HEK293T (cell line): ENCODE results near the gene IMPDH1.

ENCODE experiments used
- CTCF ChIA-PET: fragments of 350-600 bp; formaldehyde crosslinking; extraction: SDS; loops from one replicate; lab custom pipeline; 2021; ENCODE audit warnings: antibody characterized with exemption, inconsistent platforms; lab: Yijun Ruan, JAX
- POLR2A ChIA-PET: fragments of 350-600 bp; formaldehyde crosslinking; extraction: SDS; loops from one replicate; lab custom pipeline; 2020; ENCODE audit warnings: antibody characterized with exemption, inconsistent platforms; lab: Yijun Ruan, JAX
- DNase-seq: peaks from one replicate; pipeline ENCODE4 v3.0.0; 2012; ENCODE audit warnings: mixed read lengths; ENCODE audit errors: extremely low spot score
- ARNT ChIP-seq: fragments of 450-650 bp; IDR thresholded peaks from 2 replicates; pipeline ENCODE4 v1.6.1; 2017; ENCODE audit warnings: mild to moderate bottlenecking
- BHLHE40 ChIP-seq: fragments of 450-650 bp; IDR thresholded peaks from 2 replicates; pipeline ENCODE4 v1.6.1; 2016; ENCODE audit warnings: mild to moderate bottlenecking, moderate library complexity, borderline replicate concordance
- CTBP1 ChIP-seq: fragments of 450-650 bp; IDR thresholded peaks from 2 replicates; pipeline ENCODE4 v1.6.1; 2016; ENCODE audit warnings: borderline replicate concordance
- ELF4 ChIP-seq: fragments of 450-650 bp; IDR thresholded peaks from 2 replicates; pipeline ENCODE4 v1.6.1; 2017; ENCODE audit warnings: antibody characterized with exemption
- FOXA1 ChIP-seq: fragments of 450-650 bp; IDR thresholded peaks from 2 replicates; pipeline ENCODE4 v1.6.1; 2016; ENCODE audit warnings: mild to moderate bottlenecking
- FOXK2 ChIP-seq: fragments of 450-650 bp; IDR thresholded peaks from 2 replicates; pipeline ENCODE4 v1.6.1; 2016; ENCODE audit warnings: mild to moderate bottlenecking
- FOXM1 ChIP-seq: fragments of 450-650 bp; IDR thresholded peaks from 2 replicates; pipeline ENCODE4 v1.6.1; 2017; ENCODE audit warnings: mild to moderate bottlenecking, borderline replicate concordance
- HDGF ChIP-seq: fragments of 450-650 bp; IDR thresholded peaks from 2 replicates; pipeline ENCODE4 v1.6.1; 2017; ENCODE audit warnings: antibody characterized with exemption, borderline replicate concordance
- L3MBTL2 ChIP-seq: fragments of 450-650 bp; conservative IDR thresholded peaks from 2 replicates; pipeline ENCODE4 v1.6.1; 2016; ENCODE audit warnings: mild to moderate bottlenecking
- LEF1 ChIP-seq: fragments of 450-650 bp; IDR thresholded peaks from 2 replicates; pipeline ENCODE4 v1.6.1; 2017; ENCODE audit warnings: mild to moderate bottlenecking, borderline replicate concordance
- NFRKB ChIP-seq: fragments of 450-650 bp; IDR thresholded peaks from 2 replicates; pipeline ENCODE4 v1.6.1; 2016; ENCODE audit warnings: mild to moderate bottlenecking, moderate library complexity
- SP1 ChIP-seq: fragments of 450-650 bp; IDR thresholded peaks from 2 replicates; pipeline ENCODE4 v1.6.1; 2017
- SUZ12 ChIP-seq: fragments of 450-650 bp; IDR thresholded peaks from 2 replicates; pipeline ENCODE4 v1.6.1; 2016; ENCODE audit warnings: mild to moderate bottlenecking
- TARDBP ChIP-seq: fragments of 450-650 bp; IDR thresholded peaks from 2 replicates; pipeline ENCODE4 v1.6.1; 2016
- ZNF384 ChIP-seq: fragments of 450-650 bp; IDR thresholded peaks from 2 replicates; pipeline ENCODE4 v1.6.1; 2016
- TF ChIP-seq, protein P1 (sequence below): fragments of 450-650 bp; IDR thresholded peaks from 2 replicates; pipeline ENCODE4 v1.6.1; 2016

Gene IMPDH1

DNA sequence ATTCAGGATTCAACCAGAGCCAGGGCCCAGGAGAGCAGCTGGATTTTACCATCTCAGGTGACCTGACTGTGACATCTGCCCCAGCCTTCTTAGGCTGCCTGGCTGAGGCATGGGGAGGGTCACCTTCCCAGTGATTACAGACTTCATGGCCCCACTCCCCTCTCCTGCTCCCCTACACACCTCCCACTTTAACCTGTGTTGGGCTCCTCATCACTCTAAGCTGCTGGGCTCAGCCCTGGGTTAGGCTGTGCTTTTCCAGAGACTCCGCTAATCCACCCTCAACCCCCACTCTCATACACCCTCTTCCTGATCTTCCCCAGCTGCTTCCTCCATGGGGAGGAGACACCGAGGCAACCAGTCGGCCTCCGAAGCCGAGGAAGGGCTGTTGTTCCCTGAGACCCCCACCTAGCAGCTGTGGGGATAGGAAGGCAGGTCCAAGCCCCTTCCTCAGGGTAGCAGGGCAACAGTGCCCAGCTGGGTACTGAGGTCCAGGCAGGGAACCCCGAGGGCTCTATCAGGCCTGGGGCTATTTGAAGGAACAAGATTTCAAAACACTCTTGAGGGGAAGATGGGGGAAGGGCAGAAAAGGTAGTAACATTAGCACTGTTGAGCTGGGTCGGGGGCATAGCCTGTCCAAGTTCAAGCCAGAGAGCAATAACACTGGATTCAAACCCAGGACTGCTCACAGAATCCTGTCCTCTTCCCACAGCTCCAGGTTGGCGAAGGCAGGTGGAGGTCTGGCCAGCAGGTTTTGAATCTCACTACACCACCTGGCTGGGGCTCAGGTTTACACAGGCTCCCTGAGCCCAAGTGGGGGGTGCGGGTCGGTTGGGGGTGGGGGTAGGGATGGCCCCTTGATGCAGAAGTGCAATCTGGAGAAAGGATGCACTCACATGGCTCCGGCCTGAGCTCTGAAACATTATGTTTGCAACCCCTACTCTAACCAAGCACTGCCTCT, 1.8 kb downstream of the IMPDH1 start:
- CTCF ChIA-PET: interaction anchor here (0.8 to 2.6 kb wide), 7 partner anchors 10 to 63 kb away, joined by 4 to 9 read pairs (median 5); no protein-coding TSS in a partner anchor
- DNase-seq: no peak

DNA sequence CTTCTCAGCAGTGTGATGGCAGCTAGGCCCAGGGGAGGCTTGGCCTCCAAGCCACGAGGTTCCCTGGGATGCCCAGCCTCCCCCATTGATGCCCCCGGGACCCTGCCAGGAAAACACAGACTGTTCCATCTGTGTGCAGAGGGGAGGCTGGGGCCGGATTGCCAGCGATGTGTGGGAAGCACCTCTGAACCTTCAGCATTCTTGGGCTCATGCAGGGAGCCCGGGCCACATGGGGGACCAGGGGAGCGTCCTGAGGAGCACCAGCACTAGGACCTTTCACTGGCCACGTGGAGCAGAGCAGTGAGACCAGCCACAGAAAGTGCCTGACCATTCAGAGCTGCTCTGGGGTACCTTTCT, 2.6 kb downstream of the IMPDH1 start:
- POLR2A ChIA-PET: interaction anchor here (3.7 kb wide), 1 partner anchor 48 kb away, joined by 21 read pairs; the partner anchor contains the start of gene HILPDA
- CTCF ChIA-PET: interaction anchor here (0.5 to 2.6 kb wide), 6 partner anchors 9 to 60 kb away, joined by 3 to 9 read pairs (median 4); no protein-coding TSS in a partner anchor
- TF ChIP-seq ZNF384 (no peak), SP1 (no peak), FOXK2 (no peak), CTBP1 (no peak), LEF1 (no peak), HDGF (no peak), TARDBP (no peak), FOXA1 (no peak), FOXM1 (no peak), BHLHE40 (no peak), NFRKB (no peak), ARNT (no peak)
- TF ChIP-seq, protein P1, sequence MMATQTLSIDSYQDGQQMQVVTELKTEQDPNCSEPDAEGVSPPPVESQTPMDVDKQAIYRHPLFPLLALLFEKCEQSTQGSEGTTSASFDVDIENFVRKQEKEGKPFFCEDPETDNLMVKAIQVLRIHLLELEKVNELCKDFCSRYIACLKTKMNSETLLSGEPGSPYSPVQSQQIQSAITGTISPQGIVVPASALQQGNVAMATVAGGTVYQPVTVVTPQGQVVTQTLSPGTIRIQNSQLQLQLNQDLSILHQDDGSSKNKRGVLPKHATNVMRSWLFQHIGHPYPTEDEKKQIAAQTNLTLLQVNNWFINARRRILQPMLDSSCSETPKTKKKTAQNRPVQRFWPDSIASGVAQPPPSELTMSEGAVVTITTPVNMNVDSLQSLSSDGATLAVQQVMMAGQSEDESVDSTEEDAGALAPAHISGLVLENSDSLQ: no peak
- no peak for DNase-seq

More for the DNA sequence above, 1.8 kb downstream of the IMPDH1 start:
- POLR2A ChIA-PET: interaction anchor here (0.9 to 3.7 kb wide), 4 partner anchors 9 to 64 kb away, joined by 3 to 21 read pairs (median 8); partner anchors contain the start of genes HILPDA and RBM28
- TF ChIP-seq, protein P1: no peak
- TF ChIP-seq L3MBTL2 (no peak), TARDBP (no peak), SUZ12 (no peak)

DNA sequence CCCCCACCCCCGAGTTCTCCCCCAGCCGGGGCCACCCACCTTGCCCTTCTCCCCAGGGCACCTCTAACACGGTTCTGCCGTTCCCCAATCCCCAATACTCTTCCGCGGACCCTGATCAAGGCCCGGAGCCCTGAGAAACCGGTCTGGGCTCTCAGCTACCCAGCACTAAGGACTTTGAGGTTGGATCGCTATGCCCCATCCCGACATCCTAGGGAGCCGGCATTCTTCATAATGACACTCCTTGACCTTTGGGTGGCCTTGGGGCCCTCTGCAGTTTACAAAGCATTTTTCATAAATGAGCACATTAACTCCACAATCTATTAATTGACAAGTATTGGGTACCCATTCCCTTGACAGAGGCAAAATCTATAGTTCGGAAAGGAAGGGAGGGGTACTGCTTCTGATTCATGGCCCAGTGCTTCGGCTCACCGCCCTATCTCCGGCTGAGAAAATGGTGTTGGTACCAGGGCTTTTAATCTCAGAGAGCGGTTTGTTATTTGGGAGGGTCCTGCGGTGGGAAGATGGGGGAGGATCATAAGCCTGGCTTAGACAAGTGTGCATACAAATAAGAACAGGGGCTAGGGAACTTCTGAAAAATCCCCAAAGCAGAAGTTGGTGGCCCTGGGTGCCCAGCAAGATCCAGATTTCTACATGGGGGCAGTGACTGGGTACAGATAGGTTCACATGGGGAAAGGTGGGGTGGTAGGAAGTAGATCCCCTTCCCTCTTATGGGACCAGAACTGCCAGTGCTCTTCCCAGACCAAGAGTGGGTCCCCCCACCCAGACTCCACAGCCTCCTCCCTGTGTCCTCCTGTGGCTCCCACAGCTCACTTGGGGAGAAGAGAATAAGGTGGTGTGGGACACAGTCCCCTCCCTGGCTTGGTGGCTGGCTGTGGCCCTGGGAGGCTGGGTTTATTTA, 3.2 kb downstream of the IMPDH1 start:
- ChIA-PET POLR2A (interaction anchor here (3.7 kb wide), 1 partner anchor 49 kb away, joined by 21 read pairs; the partner anchor contains the start of gene HILPDA), CTCF (interaction anchor here (0.5 to 2.6 kb wide), 4 partner anchors 12 to 59 kb away, joined by 3 to 9 read pairs (median 4); no protein-coding TSS in a partner anchor)
- no peak for DNase-seq
- TF ChIP-seq FOXK2: no peak
- no peak for TF ChIP-seq FOXM1
- TF ChIP-seq L3MBTL2: no peak

DNA sequence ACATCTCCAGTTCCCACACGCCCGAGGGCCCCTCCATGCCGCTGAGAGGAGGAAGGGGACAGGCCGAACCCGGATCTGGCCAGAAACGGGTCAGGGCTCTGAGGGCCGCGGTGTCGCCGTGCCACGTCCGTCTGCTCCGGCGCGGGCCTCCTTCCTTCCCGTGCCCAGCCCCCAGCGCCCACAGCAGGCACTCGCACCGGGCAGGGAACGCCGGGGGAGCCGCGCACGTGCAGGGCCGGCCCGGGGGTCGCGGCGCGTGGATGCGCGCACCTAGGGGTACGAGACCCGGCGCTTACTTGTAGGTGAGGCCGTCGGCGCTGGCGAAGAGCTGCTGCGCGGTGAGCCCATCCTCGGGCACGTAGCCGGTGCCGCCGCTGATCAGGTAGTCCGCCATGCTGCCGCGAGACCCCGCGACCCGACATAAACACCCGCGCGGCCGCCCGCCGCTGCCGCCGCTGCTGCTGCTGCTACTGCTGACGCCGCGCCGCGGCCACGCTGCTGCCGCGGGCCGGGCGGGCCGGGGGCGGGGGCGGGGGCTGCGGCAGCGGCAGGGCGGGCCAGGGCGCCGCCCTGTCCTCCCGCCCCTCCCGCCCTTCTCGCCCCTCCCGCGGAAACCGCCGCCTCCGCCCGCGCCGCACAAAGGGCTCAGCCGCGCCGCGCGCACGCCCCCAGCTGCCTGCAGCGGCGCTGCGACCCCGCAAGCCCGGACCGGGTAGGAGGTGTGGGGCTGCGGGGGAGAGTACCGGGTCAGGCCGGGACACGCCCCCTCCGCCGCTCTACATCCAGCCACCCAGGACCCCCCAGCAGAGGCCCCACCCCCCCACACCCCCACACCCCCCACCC, 4.1 kb downstream of the IMPDH1 start:
- CTCF ChIA-PET: interaction anchor here (0.9 kb wide), 1 partner anchor 20 kb away, joined by 4 read pairs; no protein-coding TSS in a partner anchor
- TF ChIP-seq TARDBP (no peak), CTBP1 (no peak), ZNF384 (no peak), HDGF (no peak), FOXK2 (no peak), FOXA1 (no peak), LEF1 (no peak), L3MBTL2 (no peak), FOXM1 (no peak), ARNT (no peak), BHLHE40 (no peak), SP1 (no peak), ELF4 (no peak), NFRKB (no peak), SUZ12 (no peak)
- TF ChIP-seq, protein P1: no peak
- POLR2A ChIA-PET: interaction anchor here (1.2 to 1.3 kb wide), 2 partner anchors 10 to 62 kb away, joined by 3 to 5 read pairs; partner anchors contain the start of gene RBM28

More for the DNA sequence above, 4.1 kb downstream of the IMPDH1 start:
- peak; percentile 75 for DNase-seq
